GM21367 (cell line): ENCODE data around the gene NFAT5.
"Not testable (repeated sequence)": the region's sequence is repeated elsewhere in the genome, so short reads cannot be mapped to it uniquely, and the experiment has no call there.

Experiments used
- ATAC-seq: cut with Tn5 transposase; IDR thresholded peaks from one replicate; pipeline ENCODE4 v1.9.1; 2021; ENCODE audit not compliant: unreplicated experiment

NFAT5 gene

GRCh38 chr16:69729030-69729429, 163.3 kb downstream of the NFAT5 start:
- not testable (repeated sequence) for ATAC-seq

- not testable (repeated sequence) for ATAC-seq
Measured at GRCh38 chr16:69731280-69731679, 165.5 kb downstream of the NFAT5 start.

GRCh38 chr16:69732101-69732500, 166.3 kb downstream of the NFAT5 start:
- no peak for ATAC-seq

- ATAC-seq: no peak
Measured at GRCh38 chr16:69741519-69741918, 175.8 kb downstream of the NFAT5 start.

- no peak for ATAC-seq
Measured at GRCh38 chr16:69741951-69742904, 176.5 kb downstream of the NFAT5 start.

GRCh38 chr16:69744363-69745231, 178.8 kb downstream of the NFAT5 start:
- no peak for ATAC-seq

- ATAC-seq: no peak
Measured at GRCh38 chr16:69745232-69745612, 179.5 kb downstream of the NFAT5 start.

- no peak for ATAC-seq
Measured at GRCh38 chr16:69745959-69746358, 180.2 kb downstream of the NFAT5 start.

GRCh38 chr16:69747115-69747514, 181.3 kb downstream of the NFAT5 start:
- no peak for ATAC-seq

GRCh38 chr16:69748694-69749345, 183.1 kb downstream of the NFAT5 start:
- ATAC-seq: no peak

GRCh38 chr16:69754143-69754468, 188.3 kb downstream of the NFAT5 start:
- ATAC-seq: no peak
